ENCODE data around the gene INPP5E.

INPP5E gene

DNA sequence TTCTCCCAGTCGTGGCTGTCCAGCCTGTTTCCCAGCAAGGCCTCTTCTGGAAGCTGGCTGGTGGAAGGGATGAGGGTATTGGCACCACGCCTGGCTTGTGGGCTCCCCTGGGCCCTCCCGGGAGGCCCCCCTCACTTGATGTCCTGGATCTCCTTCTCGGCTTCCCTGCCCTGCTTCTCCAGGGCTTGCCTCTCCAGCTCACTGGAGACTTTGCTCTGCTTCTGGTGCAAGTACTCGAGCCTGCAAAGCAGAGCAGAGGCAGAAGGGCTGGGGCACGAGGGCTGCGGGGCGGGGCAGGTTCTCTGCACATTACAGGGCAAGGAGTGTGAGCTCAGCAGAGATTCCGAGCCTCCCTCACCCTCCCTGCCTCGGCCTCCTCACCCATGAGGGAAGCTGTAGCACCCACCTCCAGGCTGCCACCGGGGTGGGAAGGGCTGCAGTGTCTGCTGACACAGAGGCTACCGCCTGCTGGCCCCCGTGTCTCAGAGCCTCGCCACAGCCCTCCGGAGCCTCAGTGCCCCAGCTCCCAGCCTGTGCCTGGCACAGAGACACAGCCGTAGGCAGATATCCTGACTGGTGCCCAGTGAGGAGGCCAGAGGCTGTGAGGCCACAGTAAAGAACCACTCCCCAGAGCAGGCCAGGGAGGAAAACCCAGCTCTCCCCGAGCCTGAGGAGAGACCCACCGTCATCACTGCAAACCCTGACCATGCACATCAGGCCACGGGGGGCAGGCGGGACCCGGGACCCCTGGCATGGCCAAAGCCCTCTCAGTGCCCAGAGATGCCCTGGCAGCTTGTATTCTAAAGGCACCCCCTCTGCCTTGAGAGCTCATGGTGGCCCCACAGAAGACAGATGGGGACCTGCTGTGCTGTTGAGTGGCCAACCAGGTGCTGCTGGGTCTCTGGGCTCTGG is 46.9 kb downstream of the INPP5E start:
- DNase-seq (ENCODE audit: low read depth): no peak
- TF ChIP-seq, protein P1, sequence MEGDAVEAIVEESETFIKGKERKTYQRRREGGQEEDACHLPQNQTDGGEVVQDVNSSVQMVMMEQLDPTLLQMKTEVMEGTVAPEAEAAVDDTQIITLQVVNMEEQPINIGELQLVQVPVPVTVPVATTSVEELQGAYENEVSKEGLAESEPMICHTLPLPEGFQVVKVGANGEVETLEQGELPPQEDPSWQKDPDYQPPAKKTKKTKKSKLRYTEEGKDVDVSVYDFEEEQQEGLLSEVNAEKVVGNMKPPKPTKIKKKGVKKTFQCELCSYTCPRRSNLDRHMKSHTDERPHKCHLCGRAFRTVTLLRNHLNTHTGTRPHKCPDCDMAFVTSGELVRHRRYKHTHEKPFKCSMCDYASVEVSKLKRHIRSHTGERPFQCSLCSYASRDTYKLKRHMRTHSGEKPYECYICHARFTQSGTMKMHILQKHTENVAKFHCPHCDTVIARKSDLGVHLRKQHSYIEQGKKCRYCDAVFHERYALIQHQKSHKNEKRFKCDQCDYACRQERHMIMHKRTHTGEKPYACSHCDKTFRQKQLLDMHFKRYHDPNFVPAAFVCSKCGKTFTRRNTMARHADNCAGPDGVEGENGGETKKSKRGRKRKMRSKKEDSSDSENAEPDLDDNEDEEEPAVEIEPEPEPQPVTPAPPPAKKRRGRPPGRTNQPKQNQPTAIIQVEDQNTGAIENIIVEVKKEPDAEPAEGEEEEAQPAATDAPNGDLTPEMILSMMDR (IDR thresholded peaks at IDR 0.05; ENCODE audit: control insufficient read depth, extremely low read depth, insufficient read depth): no peak
- H3K4me3 ChIP-seq (ENCODE audit: low read depth, low read length): no peak overlapping the region

DNA sequence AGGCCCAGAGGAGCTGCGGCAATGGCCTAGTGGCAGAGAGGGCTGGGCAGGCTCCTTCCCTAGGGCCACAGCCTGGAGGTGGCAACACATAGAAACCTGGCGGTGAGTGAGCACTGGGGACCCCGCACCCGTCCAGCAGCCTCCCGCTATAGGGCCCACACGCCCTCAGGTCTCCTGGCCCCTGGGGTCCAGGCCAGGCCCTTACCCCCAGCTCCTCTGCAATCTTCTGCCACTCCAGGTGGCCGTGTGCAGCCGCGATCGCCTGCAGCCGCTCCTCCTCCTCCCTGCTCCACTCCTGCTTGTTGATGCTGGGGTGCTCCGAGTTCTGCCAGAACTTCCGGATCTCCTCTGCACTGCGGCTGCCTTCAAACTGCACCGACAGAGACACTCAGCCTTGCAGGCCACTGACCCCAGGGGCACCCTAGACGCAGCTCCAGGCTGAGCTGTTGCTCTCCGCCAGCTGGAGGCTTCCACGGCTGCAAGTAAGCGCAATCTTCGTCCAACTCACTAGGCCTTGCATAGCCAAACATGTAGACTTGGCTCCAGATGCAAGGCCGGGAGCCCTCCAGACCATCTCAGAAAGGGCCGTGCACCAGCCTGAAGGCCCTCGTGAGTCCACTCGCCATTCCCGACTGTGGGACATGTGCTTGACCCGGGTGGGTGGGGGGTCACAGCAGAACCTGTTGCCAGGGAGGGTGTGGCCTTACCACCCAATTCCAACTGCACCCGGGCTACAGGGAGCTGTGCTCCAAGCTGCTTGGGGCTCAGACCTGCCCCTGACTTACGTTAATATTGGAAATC is 47.7 kb downstream of the INPP5E start:
- no peak for DNase-seq (ENCODE audit: low read depth)
- TF ChIP-seq, protein P1 (IDR thresholded peaks at IDR 0.05; ENCODE audit: control insufficient read depth, extremely low read depth, insufficient read depth): no peak
- no peak overlapping the region for H3K4me3 ChIP-seq (ENCODE audit: low read depth, low read length)

DNA sequence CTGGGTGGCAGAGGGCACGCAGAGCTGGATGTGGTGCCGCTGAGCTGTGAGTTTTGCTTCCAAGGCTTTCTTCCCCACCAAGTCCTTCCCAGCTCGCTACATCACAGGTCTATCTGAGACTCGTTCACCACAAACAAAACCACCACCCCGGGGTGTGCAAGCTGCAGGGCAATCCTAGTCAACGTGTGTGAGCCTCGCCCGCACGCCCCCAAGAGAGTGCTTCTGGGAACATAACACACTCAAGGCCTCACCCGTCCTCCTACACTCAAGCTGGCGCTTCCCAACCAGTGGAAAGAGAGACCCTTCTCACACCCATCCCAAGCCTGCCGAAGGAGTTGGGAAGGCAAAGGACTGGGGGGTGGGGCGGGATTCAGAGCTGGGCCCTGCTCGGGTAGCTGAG is 50.2 kb downstream of the INPP5E start:
- no peak for DNase-seq (ENCODE audit: low read depth)
- TF ChIP-seq, protein P1 (IDR thresholded peaks at IDR 0.05; ENCODE audit: control insufficient read depth, extremely low read depth, insufficient read depth): no peak
- H3K4me3 ChIP-seq (ENCODE audit: low read depth, low read length): no peak overlapping the region

DNA sequence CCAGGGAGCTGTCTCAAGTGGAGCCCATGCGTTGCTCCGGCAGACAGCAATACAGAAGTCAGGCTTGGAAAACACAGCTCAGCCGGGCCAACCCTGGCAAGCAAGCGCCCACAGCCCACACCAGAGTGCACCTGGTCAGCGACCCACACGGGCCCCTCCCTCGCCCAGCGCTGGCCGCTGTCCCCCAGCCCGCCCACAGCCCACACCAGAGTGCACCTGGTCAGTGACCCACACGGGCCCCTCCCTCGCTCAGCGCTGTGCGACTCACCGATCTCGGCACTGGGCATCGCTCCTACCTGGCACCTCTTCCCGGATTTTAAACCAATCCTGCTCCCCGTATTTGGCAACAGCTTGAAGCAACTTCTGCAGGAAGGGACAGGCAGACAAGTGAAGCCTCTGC is 52.4 kb downstream of the INPP5E start:
- no peak overlapping the region for H3K4me3 ChIP-seq (ENCODE audit: low read depth, low read length)
- TF ChIP-seq, protein P1 (IDR thresholded peaks at IDR 0.05; ENCODE audit: control insufficient read depth, extremely low read depth, insufficient read depth): no peak
- DNase-seq (ENCODE audit: low read depth): no peak

DNA sequence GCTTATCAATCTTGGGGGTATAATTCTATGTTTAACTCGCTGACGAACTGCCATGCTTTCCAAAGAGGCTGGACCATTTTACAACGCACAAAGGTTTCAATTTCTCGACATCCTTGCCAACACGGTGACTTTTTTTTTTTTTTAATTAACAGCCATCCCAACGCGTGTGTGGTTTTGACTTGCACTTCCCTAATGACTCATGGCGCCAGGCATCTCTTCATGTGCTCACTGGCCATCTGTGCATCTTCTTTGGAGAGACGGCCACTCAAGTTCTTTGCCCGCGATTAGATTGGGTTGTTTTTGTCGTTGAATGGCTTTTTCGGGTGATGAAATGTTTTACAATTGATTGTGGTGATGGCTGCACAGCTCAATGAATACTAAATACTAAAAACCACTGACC is 53.6 kb downstream of the INPP5E start:
- TF ChIP-seq, protein P1 (IDR thresholded peaks at IDR 0.05; ENCODE audit: control insufficient read depth, extremely low read depth, insufficient read depth): no peak
- H3K4me3 ChIP-seq (ENCODE audit: low read depth, low read length): no peak overlapping the region
- DNase-seq (ENCODE audit: low read depth): no peak

DNA sequence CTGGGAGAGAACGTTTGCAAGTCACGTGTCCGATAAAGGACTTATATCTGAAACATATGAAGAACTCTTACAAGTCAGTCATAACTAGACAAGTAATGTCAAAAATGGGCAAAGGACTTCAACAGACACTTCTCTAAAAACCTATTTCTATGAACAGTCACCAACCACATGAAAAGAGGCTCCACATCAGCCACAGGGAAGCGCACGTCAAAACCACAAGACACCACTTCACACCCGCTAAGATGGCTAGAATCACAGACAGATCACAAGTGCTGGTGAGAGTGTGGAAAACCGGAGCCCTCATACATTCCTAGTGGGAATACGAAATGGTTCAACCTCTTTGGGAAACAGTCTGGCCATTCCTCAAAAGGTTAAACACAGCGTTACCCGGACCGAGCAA is 54.6 kb downstream of the INPP5E start:
- no peak overlapping the region for H3K4me3 ChIP-seq (ENCODE audit: low read depth, low read length)
- no peak for DNase-seq (ENCODE audit: low read depth)
- TF ChIP-seq, protein P1 (IDR thresholded peaks at IDR 0.05; ENCODE audit: control insufficient read depth, extremely low read depth, insufficient read depth): no peak

Data from LNCaP clone FGC (cell line).